ENCODE measurements around the gene COL7A1.

GRCh38 chr3:48633256-48633655 lies 38.1 kb upstream of the COL7A1 start:
- no peak for TF ChIP-seq GATA3 (IDR thresholded peaks at IDR 0.05; ENCODE audit: low read depth, low read length)
- no peak for TF ChIP-seq GATA2 (IDR thresholded peaks at IDR 0.05; ENCODE audit: low read depth, low read length)

Data from SH-SY5Y (cell line).